HG03460 (cell line): ENCODE measurements around the gene PTPN14.
"Not testable (repeated sequence)": the region's sequence is repeated elsewhere in the genome, so short reads cannot be mapped to it uniquely, and the experiment has no call there.

Experiments used
- ATAC-seq: cut with Tn5 transposase; IDR thresholded peaks from one replicate; pipeline ENCODE4 v1.9.1; 2021; ENCODE audit not compliant: unreplicated experiment

PTPN14 gene

DNA sequence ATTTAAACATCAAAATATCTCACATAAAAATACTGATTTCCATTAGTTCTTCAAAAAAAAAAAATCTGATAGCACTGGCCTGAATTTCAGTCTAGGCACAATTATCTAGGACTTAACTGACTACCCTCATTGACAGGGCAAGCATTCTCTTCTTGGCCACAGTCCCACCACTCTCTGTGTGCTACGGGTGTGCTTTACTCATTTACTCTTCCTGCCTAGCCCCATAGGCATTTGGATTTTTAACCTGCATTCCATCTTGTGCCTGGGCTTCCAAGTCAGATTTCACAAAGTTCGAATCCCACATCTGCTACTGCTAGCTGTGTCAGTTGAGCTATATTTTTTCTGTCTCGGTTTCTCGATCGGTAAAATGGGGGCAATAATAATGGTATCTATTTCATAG, 38.0 kb downstream of the PTPN14 start:
- ATAC-seq, result no peak

DNA sequence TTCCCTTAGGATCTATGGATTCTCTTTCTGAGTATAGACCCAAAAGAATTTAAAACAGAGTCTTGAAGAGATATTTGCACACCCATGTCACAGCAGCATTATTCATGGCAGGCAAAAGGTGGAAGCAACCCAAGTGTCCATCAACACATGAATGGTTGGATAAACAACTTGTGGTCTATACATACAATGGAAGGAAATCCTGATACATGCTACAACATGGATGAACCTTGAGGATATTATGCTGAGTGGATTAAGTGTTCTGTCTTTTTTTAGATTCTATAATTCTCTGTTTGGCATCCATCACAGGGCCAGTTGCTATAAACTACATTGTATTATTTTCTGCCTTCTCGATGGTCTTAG, 39.8 kb downstream of the PTPN14 start:
- ATAC-seq, result no peak

DNA sequence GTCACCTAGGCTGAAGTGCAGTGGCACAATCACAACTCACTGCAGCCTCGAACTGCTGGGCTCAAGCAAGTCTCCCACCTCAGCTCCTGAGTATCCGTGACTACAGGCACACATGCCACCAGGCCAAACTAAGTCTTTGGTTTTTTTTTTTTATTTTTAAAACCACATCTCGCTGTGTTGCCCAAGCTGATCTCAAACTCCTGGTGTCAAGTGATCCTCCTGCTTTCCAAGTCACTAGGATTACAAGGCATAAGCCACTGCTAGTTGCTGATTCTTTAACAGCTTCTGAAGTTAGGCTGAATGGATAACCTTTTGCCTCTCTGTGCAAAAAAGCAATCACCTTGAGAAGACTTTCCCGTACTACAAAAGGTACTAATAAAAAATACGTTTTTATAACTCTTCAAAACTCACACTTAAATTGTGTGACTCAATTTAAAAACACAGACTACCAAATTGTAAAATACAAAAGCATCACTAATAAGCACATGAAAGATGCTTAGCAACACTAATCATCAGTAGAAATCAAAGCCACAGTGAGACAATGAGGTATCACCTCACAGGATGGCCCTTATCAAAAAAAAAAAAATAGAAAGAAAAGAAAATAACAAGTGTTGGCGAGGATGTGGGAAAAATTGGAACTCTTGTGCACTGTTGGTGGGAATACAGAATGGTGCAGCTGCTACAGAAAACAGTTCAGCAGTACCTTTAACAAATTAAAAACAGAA, 40.3 kb downstream of the PTPN14 start:
- ATAC-seq, result no peak

DNA sequence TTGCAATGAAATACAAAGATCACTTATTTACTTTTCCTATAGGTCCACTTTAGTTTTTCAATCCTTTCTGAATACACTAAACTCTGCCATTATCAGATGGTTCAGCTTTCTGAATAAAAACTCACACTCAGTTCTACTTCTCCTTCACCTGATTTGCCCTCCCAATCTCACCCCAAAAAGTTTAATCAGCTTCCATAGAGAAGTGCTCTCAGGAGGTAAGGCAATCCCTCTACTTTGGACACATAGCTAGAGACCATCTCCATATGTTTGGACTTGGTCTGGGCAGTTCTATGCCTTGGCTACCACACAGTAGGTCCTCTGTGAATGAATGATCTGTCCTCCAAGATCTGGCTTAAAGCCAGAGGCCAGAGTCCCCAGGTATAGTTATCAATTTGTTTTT, 40.9 kb downstream of the PTPN14 start:
- no peak for ATAC-seq

DNA sequence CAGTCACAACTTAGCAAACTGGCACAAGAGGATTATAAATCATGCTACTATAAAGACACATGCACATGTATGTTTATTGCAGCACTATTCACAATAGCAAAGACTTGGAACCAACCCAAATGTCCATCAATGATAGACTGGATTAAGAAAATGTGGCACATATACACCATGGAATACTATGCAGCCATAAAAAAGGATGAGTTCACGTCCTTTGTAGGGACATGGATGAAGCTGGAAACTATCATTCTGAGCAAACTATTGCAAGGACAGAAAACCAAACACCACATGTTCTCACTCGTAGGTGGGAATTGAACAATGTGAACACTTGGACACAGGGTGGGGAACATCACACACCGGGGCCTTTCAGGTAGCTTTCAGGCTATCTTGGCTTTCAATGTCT, 41.8 kb downstream of the PTPN14 start:
- not testable (repeated sequence) for ATAC-seq

DNA sequence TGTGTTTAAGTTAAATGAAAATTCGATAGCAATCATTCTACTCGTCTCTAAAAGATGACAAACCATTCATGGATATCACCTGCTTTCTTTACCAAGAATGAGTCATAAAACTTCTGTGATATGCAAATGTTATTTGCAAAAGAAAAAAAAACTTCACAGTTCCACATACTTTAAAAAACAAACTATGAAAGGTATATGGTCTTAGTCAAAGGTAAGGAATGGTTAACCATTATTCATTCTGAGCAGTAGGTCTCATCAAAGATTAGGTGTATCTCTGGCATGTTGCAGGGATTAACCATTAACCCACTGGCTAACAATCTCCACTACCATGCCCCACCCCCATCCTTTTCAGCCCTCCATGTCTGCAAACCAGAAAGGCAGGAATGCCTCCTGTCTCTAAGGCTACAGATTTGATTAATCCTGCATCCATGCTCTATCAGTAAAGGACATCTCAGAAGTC, 44.4 kb downstream of the PTPN14 start:
- peak; percentile 78 for ATAC-seq

DNA sequence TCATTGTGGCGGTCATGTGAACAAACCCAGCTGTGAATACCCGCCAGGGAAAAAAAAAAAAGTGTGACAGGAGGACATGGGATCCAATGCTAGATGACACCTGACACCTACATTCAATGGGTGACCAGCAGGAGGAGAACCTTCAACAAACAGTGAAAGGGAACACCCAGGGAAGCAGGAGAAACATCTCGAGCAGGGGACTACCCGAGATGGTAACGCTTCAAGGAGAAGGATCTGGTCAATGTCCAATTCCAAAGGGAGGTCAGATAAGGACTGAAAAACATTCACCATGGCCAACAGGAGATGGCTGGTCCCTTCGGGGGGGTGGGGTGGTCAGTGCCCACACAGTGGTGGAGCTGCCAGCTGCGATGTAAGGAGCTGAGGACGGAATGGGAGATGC, 46.3 kb downstream of the PTPN14 start:
- ATAC-seq, result no peak

DNA sequence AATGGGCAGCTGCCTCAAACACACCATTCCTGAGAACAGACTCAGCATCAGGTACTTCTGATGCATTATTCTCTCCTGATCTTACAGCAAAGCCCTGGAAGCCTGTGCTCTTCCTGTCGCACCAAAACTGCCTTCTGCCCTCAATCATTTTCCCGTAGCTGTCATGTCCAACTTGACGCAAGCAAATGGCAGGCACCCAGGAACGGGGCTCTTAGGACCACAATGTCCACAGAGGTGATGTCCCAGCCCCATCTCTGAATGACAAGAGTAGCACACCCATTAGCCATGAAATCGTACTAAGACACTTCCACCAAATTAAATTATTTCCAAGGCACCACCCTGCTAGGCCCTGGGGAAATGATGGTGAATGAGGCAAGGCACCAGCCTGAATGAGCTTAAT, 47.1 kb downstream of the PTPN14 start:
- ATAC-seq, result no peak

DNA sequence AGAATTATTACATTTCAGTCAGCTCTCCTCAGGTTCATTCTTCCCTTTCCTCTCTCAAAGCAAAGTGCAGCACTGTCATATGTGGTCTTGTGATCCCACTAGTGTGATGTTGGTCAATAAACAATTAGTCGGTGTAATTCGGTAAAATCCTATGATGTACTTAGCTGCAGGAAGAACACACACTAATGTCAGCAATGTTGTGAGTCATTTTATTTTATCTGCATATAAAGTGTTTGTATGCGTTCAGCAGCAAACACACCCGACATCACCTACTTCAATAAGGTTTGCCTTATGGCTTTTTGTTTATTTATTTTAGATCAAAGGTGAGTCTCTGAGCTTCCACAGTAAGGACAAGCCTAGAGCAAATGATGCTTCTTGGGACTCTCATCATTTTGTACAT, 47.8 kb downstream of the PTPN14 start:
- no peak for ATAC-seq

DNA sequence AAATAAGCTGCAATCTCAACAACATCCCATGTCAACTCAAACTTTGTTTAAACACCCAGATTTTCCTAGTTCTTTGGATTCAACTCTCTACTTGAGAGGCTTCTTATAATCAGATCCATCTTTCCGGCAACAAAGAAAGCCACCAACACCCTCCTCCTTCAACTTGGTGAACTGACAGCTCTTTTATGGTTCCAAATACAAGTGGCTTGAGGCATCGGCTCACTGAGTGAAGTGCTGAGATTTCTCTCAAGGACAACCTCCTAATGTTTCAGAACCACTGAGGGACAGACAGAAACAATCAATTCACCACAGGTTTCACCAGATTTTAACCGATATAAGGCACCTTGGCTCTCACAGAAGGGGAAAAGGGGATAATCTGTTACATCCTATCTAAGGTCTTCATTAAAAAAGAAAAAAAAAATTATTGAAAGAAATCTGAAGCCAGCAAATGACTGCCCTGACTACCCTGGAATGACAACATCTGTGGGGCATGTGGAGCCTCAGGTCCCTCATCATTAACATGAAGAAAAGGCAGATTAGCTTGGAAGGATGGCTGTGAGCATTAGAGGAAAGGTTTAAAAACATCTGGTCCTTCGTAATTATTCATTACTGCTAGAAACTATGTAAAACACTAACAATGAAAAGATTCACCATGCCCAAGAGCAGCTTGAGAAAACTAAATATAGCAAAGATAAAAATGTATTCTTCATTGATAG, 50.9 kb downstream of the PTPN14 start:
- ATAC-seq, result no peak

DNA sequence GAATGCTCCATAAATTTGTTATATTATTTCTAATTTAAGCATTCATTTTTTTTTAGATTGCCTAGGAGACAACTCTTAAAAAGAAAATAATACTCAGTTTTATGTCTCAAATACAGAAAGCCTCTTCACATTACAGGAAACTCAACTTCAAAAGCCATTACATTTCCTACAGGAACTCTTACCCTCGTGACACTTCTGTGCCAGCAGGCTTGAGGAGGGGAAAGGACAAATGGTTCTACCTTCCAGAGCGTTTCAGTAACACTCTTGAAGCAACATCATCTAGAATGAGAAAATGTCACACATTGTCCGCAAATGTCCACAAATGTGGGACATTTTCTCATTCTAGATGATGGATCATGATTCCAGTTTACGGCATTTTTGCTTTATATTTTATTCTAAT, 51.7 kb downstream of the PTPN14 start:
- ATAC-seq, result no peak

DNA sequence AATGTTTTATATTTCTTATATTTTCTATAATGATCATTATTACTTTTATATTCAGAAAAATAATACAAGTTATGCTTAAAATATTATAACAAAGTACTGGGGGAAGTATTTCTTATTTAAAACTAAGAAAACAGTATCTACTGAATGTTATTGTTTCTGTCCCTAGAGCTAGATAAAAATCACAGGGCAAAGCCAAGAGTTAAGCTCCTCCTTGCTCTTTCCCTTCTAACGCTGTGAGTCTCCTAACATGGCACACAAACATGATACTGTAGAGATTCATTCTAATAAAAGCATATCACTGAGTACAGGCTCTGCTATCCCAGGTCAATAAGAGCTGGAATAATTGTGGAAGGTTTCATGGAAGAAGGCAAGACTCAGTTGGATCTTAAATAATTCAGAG, 53.4 kb downstream of the PTPN14 start:
- no peak for ATAC-seq

DNA sequence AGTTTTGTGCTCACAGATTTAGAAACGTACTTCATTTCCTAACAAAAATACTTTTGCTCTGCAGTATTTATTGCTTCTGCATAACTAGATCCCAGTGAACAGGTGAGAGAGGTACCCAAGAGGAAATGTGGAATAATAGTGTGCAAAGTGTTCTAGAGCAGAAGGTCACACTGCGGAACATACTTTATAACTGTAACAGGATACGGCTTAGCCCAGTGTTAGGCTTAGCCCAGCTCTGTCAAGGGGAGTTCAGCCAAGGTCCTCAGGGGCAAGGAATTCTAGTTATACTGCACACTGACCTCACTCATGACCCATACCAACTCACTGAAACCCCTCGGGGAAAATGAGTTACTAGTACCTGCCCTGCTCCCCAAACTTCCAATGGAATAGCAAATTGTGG, 55.3 kb downstream of the PTPN14 start:
- no peak for ATAC-seq

DNA sequence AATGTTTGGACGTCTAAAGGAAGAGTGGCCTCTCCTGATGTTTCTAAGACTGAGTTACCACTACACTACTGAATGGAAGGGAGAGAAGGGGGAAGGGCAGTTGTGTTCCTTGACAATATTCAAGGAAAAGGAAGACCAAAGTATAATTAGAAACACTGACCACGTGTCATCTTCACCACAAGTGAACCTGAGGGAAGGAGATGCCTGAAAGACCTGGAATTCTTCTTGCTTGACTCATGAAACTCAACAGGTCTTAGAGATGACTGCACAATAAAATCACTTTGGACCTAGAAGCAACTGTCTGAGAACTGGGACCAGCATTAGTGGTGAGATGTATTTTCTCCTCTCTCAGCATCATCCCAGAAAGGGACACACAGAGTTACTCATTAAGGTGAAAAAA, 56.7 kb downstream of the PTPN14 start:
- ATAC-seq, result no peak

DNA sequence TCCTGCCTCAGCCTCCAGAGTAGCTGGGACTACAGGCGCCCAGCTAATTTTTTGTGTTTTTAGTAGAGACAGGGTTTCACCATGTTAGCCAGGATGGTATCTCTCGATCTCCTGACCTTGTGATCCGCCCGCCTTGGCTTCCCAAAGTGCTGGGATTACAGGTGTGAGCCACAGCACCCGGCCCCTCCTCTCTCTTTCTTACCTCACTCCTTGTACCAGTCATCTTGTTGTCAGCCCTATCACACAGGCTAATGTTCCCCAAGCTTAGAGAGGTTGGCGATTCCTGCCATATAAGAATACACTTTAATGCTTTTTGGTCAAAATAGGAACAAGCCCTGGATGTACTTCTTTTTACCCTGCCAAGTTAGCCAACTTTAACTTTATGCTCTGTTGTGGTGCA, 57.2 kb downstream of the PTPN14 start:
- not testable (repeated sequence) for ATAC-seq

DNA sequence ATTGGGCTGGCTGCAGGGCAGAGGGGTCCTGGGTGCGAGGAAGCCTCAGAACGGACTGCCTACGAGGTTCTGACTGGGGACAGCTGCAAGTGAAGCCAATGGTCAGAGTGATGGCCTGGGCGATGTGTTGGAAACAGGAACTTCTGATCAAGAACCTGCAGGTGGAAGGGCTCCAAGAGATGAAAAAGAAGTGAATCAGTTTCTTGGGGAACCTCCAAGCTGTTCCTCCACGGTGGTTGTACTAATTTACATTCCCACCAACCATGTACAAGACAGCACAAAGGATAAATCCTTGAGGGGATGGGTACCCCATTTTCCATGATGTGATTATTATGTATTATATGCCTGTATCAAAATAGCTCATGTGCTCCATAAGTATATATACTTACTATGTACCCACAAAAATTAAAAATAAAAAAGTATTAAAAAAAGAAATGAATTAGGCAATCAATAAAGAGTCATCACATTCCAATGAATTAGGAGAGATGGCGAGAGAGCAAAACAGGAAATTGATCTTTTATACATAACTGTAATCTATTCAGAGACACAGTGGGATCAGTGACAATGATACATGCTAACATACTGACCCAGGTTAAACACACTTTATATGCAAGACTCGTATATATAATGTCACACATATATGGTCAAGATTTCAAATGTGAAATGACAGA, 58.1 kb downstream of the PTPN14 start:
- ATAC-seq, result no peak

DNA sequence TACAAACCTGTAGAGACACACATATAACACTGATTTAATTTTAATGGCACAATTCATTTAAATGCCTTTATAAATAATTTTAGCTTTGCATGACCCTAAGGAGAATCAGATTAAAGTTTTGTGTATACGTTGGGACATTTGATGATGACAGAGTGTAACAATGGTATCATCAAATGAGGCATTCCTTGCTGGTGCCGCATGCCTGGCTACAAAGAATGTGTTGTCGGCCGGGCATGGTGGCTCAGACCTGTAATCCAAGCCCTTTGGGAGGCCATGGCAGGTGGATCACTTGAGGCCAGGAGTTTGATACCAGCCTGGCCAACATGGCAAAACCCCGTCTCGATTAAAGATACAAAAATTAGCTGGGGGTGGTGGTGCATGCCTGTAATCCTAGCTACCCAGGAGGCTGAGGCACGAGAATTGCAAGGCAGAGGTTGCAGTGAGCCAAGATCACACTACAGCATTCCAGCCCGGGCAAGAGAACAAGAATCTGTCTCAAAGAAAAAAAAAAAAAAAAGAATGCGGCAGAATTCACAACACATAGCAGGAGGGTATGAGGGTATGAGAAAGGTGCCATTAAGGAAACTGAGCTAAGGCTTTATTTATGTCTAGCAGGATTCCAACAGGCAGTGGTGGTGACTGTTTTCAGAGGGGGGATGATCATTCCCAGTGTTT, 58.9 kb downstream of the PTPN14 start:
- ATAC-seq, result no peak

DNA sequence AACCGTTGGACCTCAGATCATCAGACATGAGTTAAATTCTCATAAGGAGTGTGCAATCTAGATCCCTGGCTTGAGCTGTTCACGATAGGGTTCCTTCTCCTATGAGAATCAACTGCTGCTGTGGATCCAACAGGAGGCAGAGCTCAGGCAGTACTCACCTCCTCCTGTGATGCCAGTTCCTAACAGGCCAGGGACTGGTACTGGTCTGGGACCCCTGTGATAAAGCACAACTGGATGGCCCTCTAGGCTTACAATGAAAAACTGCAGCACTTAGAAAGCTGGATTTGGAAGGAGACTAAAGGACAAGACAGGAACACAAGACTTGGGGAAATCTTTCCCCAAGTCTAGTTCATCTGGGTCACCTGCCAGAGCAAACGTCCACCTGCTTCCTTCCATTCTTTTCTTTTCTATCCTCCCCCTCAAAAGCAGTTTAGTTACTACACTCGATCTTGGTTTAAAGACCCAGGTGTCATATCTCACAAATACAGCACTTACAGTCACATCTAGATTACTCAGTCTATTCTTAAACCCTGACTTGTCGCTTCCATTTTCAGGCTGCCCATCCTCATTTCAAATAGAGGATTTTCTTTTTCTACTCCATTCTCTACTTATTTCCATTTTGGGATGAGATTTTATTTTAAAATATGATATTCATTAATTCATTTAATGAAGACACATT, 59.8 kb downstream of the PTPN14 start:
- no peak for ATAC-seq

DNA sequence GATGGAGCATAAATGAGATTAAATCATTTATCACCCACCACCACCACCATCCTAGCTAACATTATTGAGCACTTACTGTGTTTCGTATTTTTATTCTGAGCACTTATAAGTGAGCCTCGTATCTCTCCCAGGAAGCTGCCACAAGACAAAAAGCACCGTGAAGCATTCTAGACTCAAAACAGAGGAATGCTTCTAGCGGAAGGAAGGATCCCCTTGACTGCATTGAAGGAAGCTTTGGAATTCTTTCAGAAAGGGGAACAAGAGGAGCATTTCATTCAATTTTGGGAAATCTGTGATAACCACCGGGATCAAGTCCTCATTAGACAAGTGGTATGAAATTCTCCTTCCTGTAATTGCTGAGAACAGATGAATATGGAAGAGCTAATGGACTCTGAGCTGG, 66.3 kb downstream of the PTPN14 start:
- no peak for ATAC-seq

DNA sequence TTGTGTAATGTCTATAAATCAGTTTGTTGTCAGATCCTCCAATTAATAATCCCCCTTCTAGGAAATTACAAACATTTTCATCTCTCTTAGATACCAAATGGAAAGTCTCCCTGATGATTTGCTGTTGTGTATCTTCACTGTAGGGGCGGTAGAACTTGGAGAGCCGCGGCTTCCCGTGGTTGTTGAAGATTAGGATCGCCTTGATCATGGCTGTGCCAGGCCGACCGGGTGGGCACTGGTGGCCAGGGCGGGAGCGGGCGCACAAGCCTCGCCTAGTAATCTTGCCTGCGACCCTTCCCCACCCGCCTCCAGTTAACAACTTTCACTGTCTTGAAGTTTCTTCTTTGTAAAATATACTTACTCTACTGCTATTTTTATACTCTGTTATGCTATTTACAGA, 68.2 kb downstream of the PTPN14 start:
- not testable (repeated sequence) for ATAC-seq

DNA sequence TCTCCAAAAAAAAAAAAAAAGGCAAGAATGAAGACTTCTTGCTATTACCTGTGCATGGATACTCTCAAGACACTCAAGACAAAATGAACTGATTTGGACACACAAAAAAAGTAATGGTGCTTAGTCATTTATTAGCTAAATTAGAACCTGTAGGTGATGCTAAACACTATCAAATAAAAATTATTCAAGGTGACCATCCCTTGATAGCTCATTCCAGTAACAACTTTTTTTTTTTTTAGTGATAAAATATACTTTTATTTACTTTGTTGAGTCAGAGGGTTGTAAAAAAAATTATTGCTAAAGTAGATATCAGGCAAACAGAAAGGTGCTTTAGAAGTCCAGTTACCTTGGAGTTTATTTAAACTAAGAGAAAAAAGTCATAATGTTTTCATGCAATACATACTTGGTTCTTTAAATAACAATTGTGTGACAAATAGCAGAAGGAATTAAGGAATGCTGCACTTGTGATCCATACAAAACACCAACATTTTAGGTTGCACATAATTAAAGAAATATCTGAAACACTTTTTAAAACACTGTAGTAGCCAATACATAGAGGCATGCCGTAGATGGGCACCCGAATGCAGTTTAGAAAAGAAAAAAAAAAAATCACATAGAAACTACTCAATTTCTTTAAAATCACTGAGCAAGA, 69.3 kb downstream of the PTPN14 start:
- ATAC-seq, result not testable (repeated sequence)
